ENCODE measurements around the gene JAZF1.
"Not testable (repeated sequence)": the region's sequence is repeated elsewhere in the genome, so short reads cannot be mapped to it uniquely, and the experiment has no call there.

The JAZF1 gene

GRCh38 chr7:27861747-27862146, 318.8 kb downstream of the JAZF1 start:
- DNase-seq = no peak

GRCh38 chr7:27860800-27861199, 319.8 kb downstream of the JAZF1 start:
- DNase-seq = no peak

- not testable (repeated sequence) for DNase-seq
Measured at GRCh38 chr7:27856703-27857485, 323.7 kb downstream of the JAZF1 start.

GRCh38 chr7:27850531-27850930, 330.1 kb downstream of the JAZF1 start:
- no peak for DNase-seq

- no peak for DNase-seq
Measured at GRCh38 chr7:27846388-27846787, 334.2 kb downstream of the JAZF1 start.

DNA sequence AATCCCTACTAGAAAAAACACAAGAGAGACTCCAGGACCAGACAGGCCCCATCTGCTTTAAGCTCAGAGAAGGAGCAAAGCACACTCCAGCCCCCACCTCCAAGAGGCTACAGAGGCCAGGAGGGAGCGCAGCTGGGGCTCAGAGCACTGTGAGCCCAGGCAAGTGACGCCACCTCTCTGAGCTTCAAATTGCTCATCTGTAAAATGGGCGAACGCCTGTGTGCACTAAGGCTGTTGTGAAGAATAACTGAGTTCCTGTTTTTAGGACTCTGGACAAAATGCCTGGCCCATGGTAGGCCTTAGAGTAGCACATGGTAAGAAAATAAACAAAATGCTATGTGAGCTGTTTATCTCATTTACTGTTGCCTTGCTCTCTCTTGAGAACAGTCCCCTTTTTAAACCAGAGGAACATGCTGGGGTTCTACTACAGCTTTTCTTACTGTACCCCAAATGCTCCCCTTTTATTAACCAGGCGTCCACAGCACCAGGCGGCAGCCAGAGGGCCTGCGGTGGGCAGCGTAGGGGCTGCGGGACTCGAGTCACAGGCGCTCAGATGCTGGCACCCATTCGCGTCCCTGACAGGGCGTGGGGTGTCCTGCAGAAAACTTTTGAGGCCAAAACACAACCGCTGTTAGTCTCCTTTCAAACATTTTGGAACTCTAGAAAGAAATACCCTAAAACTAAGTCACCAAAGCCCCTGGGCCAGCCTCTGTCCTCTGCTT, 336.9 kb downstream of the JAZF1 start:
- DNase-seq = no peak

DNA sequence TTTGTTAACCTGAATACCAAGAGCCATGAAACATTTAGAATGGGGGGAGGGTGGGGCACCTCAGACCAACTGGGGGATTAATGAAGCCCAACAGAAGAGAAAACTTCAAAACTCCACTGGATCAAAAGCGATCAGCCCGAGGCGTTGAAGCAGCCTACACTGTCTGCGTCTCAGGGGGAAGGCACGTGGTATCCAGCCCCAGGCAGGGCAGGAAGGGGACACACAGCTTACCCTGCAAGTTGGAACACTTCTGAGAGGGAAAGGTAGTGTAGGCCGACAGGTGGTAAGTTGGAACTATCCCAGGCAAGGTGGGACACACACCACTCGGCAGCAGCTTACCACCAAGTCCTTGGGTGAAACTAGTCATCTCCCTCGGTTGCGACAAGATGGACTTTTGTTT, 337.7 kb downstream of the JAZF1 start:
- no peak for DNase-seq

DNA sequence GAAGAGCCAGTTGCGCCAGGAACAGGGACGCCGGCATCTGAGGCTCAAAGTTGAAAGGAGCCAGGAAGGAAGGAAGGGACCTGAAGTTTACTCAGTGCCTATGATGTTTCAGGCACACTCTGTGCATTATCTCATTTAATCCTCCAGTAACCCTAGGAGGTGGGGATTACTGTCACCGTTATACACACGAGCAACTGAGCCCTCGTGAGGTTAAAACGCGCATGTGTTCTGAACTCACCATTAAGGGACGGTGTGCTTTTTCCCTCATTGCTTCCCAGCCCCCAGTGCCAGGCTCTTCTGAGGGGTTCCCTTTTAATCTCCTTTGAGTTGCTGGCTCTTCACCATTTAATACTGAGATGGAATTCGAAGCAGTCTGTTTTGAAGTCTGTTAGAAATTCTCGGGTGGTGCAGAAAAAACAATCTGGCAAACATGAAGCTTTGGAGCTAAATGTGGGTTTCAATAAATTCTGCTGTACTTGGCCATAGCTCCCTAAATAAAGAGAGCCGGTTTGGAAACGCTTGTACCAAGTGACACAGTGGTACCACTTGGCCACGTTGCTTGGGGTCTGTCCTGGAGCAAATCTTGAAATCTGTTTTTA, 338.4 kb downstream of the JAZF1 start:
- no peak for DNase-seq

GRCh38 chr7:27840760-27841364, 339.7 kb downstream of the JAZF1 start:
- DNase-seq = no peak

DNA sequence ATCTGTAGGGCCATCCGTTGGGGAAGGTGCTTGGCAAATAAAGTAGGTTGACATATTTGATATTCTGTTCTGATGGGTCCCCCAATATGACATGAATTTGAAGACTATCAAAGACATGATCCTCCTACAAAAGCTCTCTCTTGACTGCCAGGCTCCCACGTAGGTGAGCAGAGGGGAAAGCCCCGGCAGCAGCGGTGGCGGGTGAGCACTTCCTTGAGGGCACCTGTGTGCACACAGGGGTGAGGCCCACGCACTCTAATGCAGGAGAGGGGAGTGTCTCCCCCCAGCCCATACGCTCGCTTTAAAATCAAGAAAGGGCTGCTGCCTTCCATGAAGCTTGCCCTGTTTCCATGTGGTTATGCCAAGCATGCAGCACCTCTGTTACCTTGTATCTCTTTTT, 340.3 kb downstream of the JAZF1 start:
- DNase-seq = no peak

- no peak for DNase-seq
Measured at GRCh38 chr7:27839099-27839498, 341.5 kb downstream of the JAZF1 start.

DNA sequence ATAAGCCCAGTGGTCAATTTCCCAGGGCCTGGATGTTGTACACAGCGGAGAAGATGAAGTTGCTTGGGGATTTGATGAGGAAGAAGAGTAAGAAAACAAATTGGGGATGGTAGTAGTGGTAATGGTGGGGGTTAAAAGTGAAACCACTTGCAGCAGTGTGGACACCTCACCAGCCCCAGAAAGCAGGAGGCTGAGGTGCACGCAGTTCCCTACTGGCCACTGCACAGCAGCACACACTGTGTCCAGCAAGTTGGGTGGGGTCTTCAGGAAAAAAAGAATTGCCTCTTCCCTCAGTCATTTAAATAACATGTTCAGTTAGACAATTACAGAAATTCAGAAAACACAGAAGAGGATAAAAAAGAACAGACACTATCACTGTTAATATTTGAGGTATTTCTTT, 344.1 kb downstream of the JAZF1 start:
- no peak for DNase-seq

DNA sequence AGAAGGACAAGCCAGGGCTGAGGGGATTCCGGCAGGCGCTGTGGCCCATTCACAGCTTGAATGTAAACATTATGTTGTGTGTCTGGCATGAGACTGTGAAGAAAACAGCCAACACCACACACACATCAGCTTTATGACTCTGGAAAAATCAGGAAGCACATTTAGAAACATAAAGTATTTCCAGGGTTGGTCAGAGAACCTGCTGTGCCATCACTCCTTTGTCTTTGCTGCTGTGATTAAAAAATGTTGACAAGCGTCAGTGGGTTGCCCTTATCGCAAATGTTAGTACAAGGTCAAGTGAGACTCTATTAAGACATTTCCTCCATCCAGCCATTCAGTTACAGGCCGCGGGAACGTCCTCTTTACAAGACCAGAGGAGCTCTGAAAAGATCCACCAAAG, 345.2 kb downstream of the JAZF1 start:
- DNase-seq = no peak

DNA sequence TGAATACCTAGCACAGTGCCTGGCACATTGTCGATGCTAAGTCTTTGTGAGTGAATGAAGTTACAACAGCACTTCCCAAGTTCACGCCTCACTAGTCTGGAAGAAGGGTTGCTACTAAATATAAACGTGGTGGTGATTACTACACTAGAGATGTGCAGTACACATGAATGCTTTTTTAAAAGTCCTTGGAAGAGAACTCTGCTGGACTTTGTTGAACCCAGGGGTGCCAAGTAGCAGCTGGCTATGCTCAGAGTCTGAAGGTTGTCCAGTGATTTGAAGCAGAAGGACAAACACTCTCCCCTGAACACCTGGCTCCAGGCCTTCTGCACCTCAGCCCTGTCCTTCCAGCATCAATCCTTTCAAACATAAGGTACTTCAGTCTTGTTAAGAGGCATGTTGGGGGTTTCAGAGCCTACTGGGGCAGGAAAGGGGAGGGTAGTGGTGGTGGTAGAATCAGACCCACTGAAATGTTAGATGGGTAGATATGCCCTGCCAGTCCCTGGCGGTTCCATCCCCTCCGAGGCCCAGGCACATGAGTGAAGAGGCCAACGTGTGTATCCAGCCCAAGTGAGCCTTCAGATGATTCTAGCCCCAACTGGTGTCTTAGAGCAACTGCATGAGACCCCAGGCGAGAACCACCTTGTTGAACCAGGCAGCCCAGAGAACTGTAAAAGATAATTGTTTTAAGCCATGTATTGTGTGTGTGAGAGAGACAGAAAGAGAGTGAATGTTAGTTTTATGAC, 346.2 kb downstream of the JAZF1 start:
- DNase-seq = no peak

GRCh38 chr7:27826357-27826756, 354.2 kb downstream of the JAZF1 start:
- no peak for DNase-seq

DNA sequence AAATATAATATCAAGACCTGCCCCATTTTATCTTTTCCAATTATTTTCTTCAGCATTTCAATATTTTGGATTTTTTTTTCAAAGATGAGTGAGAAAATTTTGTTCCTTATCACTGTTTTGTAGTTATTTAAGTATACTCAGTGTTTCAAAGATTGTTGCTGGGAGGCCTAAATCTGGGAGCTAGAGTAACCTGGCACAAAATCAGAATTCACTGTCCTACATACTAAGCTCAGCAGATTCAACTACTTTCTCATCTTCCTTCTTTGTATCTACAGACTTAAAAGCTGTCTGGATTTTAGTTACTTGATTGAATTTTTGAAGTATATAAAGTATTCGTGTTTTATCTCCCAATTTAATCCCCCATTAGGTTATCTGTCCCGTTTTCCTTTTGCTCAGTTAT, 354.7 kb downstream of the JAZF1 start:
- DNase-seq = no peak

DNA sequence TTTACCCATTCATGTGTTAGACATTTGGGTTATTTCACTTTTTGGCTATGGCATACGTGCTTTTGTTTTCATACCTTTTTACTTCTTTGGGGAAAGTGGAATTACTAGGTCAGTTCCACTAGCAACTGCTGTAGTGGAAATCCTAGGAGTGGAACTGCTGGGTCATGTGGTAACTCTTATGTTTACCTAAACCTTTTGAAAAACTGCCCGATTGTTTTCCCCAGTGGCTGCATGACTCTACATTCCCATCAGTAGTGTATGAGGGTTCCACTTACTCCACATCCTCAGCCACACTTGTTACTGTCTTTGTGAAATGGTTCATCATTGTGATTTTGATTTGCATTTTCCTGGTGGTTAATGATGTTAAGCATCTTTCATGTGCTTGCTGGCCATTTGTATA, 358.4 kb downstream of the JAZF1 start:
- no peak for DNase-seq

- no peak for DNase-seq
Measured at GRCh38 chr7:27812706-27813105, 367.9 kb downstream of the JAZF1 start.

DNA sequence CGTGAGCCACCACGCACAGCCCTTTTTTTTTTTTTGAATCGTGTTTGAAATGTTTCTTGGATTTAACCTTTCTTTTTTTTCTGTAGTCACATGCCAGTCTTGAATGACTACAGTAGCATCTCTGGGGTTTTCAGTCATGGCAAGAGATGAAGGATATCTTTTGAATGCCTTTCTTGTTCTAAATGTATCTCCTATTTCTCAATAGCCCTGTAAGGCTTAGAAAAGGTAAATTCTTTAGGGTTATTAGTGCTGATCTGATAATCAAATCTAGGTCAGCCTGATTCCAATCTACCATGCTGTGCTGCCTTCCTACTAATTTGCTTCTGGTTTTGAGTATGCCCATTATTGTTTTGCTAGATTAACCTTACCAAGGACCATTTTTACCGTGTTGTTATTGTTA, 370.4 kb downstream of the JAZF1 start:
- DNase-seq = no peak

DNA sequence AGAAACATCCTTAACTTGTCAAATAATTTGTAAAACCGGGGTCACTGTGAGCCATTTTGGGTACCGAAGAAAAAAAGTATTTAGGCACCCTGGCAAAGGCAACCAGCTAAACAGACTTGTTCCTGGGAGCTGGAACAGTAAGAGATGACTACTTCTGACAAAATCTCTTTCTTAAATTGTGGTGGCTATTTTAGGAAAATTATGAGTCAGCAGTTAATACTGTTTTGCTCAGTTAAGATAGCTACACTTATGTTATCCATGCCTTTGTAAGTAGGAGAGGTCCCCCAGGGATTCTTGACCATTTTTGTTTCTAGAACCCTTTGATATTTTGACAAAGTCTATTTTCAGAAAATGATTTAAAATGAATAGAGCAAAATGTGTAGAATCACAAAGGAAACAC, 372.0 kb downstream of the JAZF1 start:
- DNase-seq = peak; percentile 75

DNA sequence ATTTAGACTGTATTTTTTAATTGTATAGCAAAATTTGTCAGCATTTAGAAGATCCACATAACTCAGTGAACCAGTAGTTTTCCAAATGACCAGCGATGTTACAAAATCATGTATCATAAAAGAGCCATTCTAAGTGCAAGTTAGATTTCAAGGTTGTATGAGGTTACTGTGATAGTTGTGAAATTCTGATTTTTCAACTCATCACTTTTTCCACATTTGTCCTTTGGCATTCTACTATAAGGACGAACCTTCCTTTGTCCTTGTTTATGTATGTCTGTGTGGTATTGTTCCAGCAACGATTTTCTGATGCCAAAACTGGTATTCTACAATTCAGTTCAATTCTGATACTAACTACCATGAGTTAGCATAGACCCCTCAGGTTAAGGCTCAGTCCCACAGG, 376.5 kb downstream of the JAZF1 start:
- DNase-seq = no peak

GRCh38 chr7:27802999-27803398, 377.6 kb downstream of the JAZF1 start:
- DNase-seq = peak; percentile 43

GRCh38 chr7:27799212-27799611, 381.4 kb downstream of the JAZF1 start:
- DNase-seq = no peak

Data from fibroblast of upper back skin (primary cell).